ENCODE data around the gene SUCLG2. TPM values are rescaled to one million over a fixed set of nuclear protein-coding genes. Genes with fewer than 3 reads are reported as not detected.

SUCLG2 gene
- total RNA-seq, 4 donors from 2014 or later: 55.2 to 69.3 (median 63.4) TPM

- H3K4me1 ChIP-seq: peaks cover 0 to 2% (median 0%) of the 10 kb centered on the region in 4 donors
- intact Hi-C loops (cut with DNase I): no loop called here
- H3K27ac ChIP-seq (replicated peaks in 1 of 4): no peak overlapping the region
- TF ChIP-seq POLR2A (IDR thresholded peaks at IDR 0.05; ENCODE audit: low read depth) (no peak), EP300 (IDR thresholded peaks at IDR 0.05) (no peak), POLR2AphosphoS5 (IDR thresholded peaks at IDR 0.05) (no peak)
- TF ChIP-seq, protein P1, sequence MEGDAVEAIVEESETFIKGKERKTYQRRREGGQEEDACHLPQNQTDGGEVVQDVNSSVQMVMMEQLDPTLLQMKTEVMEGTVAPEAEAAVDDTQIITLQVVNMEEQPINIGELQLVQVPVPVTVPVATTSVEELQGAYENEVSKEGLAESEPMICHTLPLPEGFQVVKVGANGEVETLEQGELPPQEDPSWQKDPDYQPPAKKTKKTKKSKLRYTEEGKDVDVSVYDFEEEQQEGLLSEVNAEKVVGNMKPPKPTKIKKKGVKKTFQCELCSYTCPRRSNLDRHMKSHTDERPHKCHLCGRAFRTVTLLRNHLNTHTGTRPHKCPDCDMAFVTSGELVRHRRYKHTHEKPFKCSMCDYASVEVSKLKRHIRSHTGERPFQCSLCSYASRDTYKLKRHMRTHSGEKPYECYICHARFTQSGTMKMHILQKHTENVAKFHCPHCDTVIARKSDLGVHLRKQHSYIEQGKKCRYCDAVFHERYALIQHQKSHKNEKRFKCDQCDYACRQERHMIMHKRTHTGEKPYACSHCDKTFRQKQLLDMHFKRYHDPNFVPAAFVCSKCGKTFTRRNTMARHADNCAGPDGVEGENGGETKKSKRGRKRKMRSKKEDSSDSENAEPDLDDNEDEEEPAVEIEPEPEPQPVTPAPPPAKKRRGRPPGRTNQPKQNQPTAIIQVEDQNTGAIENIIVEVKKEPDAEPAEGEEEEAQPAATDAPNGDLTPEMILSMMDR (IDR thresholded peaks at IDR 0.05): no peak
- WGBS: 98% methylated on average over 5 of the region's 5 CpGs
- no peaks in the 10 kb centered on the region for H3K27me3 ChIP-seq
- H3K4me3 ChIP-seq: no peak overlapping the region
- no peak for DNase-seq (ENCODE audit: extremely low spot score)
- peaks cover 0 to 3% (median 0%) of the 10 kb centered on the region in 4 donors for H3K36me3 ChIP-seq
- no peaks in the 10 kb centered on the region for H3K9me3 ChIP-seq
Observed at GRCh38 chr3:67462187-67462586, 192.2 kb downstream of the SUCLG2 start.

- no peak for TF ChIP-seq EP300 (IDR thresholded peaks at IDR 0.05)
- TF ChIP-seq, protein P1 (IDR thresholded peaks at IDR 0.05): no peak
- TF ChIP-seq POLR2A (IDR thresholded peaks at IDR 0.05; ENCODE audit: low read depth): no peak
- no peak for TF ChIP-seq POLR2AphosphoS5 (IDR thresholded peaks at IDR 0.05)
- 85% methylated on average over 3 of the region's 3 CpGs for WGBS
- Histone ChIP-seq H3K27ac (replicated peaks in 1 of 4) (no peak overlapping the region), H3K4me3 (no peak overlapping the region), H3K9me3 (no peaks in the 10 kb centered on the region), H3K4me1 (peaks cover 0 to 2% (median 0%) of the 10 kb centered on the region in 4 donors), H3K27me3 (no peaks in the 10 kb centered on the region), H3K36me3 (peaks cover 0 to 3% (median 0%) of the 10 kb centered on the region in 4 donors)
- intact Hi-C loops (cut with DNase I): no loop called here
- DNase-seq (ENCODE audit: extremely low spot score): no peak
Observed at GRCh38 chr3:67461667-67462142, 192.7 kb downstream of the SUCLG2 start.

DNA sequence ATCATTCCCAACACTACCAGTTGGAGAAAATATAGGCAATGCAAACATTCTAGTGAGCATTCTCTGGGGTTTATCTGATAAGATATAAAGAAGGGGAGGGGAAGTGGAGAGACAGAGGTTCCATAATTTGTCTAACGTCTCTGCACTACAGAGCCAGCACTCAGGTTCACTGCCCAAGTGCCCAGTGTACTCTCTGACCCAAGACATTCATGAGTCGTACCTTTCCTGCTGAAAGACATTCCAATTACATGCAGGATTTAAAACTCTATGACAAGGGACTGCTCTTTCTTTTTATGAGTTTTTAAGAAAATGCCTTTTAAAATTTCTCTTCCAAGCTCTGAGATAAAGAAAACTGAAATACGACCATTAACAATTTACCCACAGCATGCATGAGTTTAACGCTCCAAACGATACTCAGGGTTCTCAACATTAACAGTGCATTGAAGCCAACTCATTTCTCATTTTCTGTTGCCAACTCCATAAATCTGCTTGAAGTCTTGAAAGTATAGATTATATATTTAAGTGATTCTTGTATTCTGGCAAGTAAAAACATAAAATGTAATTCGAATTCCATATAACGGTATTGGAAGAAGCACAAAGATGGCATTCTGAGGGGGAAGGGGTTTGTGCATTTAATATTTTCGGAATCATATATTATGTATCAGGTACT lies 193.4 kb downstream of the SUCLG2 start:
- no peak for DNase-seq (ENCODE audit: extremely low spot score)
- H3K4me1 ChIP-seq: peaks cover 0 to 2% (median 0%) of the 10 kb centered on the region in 4 donors
- no peaks in the 10 kb centered on the region for H3K27me3 ChIP-seq
- intact Hi-C loops (cut with DNase I): no loop called here
- no peak overlapping the region for H3K27ac ChIP-seq (replicated peaks in 1 of 4)
- H3K9me3 ChIP-seq: no peaks in the 10 kb centered on the region
- H3K4me3 ChIP-seq: no peak overlapping the region
- no peak for TF ChIP-seq POLR2AphosphoS5 (IDR thresholded peaks at IDR 0.05)
- no peak for TF ChIP-seq POLR2A (IDR thresholded peaks at IDR 0.05; ENCODE audit: low read depth)
- TF ChIP-seq, protein P1 (IDR thresholded peaks at IDR 0.05): no peak
- no peak for TF ChIP-seq EP300 (IDR thresholded peaks at IDR 0.05)
- WGBS: 92% methylated on average over 8 of the region's 8 CpGs
- H3K36me3 ChIP-seq: peaks cover 0 to 3% (median 0%) of the 10 kb centered on the region in 4 donors

DNA sequence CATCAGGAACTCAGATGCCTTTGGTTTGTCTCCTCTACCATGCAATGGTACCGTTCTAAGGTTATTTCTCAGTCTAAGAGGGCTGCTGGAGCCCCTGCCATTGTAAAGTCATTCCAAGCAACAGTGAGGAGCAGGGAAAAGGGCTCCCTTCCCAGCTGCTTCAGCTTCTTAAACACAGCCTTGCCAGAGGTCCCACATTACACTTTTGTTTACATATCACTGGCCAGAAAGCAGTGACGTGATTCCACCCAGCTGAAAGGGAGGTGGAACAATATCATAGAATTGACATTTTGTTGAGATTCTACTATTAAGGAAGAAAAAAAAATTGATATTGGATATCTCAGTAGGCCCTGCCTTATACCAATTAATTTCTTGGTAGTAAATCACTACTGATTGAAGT lies 194.6 kb downstream of the SUCLG2 start:
- H3K36me3 ChIP-seq: no peaks in the 10 kb centered on the region
- no peak for TF ChIP-seq POLR2A (IDR thresholded peaks at IDR 0.05; ENCODE audit: low read depth)
- TF ChIP-seq, protein P1 (IDR thresholded peaks at IDR 0.05): no peak
- no peak for TF ChIP-seq POLR2AphosphoS5 (IDR thresholded peaks at IDR 0.05)
- TF ChIP-seq EP300 (IDR thresholded peaks at IDR 0.05): no peak
- no peak overlapping the region for H3K27ac ChIP-seq (replicated peaks in 1 of 4)
- H3K9me3 ChIP-seq: no peaks in the 10 kb centered on the region
- peaks cover 0 to 2% (median 0%) of the 10 kb centered on the region in 4 donors for H3K4me1 ChIP-seq
- no peaks in the 10 kb centered on the region for H3K27me3 ChIP-seq
- WGBS: 75% methylated on average over 2 of the region's 2 CpGs
- no peak for DNase-seq (ENCODE audit: extremely low spot score)
- intact Hi-C loops (cut with DNase I): no loop called here
- H3K4me3 ChIP-seq: no peak overlapping the region
